Naive thymus-derived CD8-positive, alpha-beta T cell (primary cell): ENCODE results near the gene NIPAL4. TPM values are rescaled to one million over a fixed set of nuclear protein-coding genes. Genes with fewer than 3 reads are reported as not detected.
A peak's percentile ranks its signal among the peaks of the same experiment; 100 is the strongest.

Experiments
- ATAC-seq, 2 donors: fragments of 150-1000 bp; cut with Tn5 transposase in 1 of 2; sonication (Bioruptor Pico), chemical (Tn5 transposase) in 1 of 2; 1 replicate in 1 of 2; 2 replicates in 1 of 2; pipeline ENCODE4 v1.10.0; 2021; ENCODE audit warnings: mild to moderate bottlenecking in 2 of 2, moderate library complexity in 2 of 2
- POLR2A ChIA-PET: fragments of 350-600 bp; sonication (Branson Sonifier 250); formaldehyde crosslinking; loops from one replicate; lab custom pipeline; 2021; ENCODE audit warnings: antibody characterized with exemption; lab: Charles Lee
- DNase-seq, 10 donors: peaks; one replicate each; pipeline versions ENCODE4 v3.0.0 to v3.0.0-alpha.2; 2020 to 2022
- H3K27ac Mint-ChIP-seq, 10 donors: one replicate each; pipeline ENCODE4 v1.8.0; 2020 to 2022; ENCODE audit warnings: mild to moderate bottlenecking in 10 of 10, mixed read lengths in 10 of 10, moderate library complexity in 4 of 10, inconsistent platforms in 1 of 10
- H3K27me3 Mint-ChIP-seq, 5 donors: one replicate each; pipeline ENCODE4 v1.8.0; 2021 to 2022; ENCODE audit warnings: mixed read lengths in 5 of 5
- H3K36me3 Mint-ChIP-seq, 3 donors: one replicate each; pipeline ENCODE4 v1.8.0; 2020 to 2022; ENCODE audit warnings: mixed read lengths in 3 of 3, mild to moderate bottlenecking in 2 of 3, inconsistent platforms in 1 of 3
- H3K4me1 Mint-ChIP-seq, 4 donors: one replicate each; pipeline ENCODE4 v1.8.0; 2021 to 2022; ENCODE audit warnings: mixed read lengths in 4 of 4
- H3K4me3 Mint-ChIP-seq, 10 donors: one replicate each; pipeline ENCODE4 v1.8.0; 2020 to 2022; ENCODE audit warnings: mild to moderate bottlenecking in 10 of 10, mixed read lengths in 10 of 10, moderate library complexity in 6 of 10, inconsistent platforms in 1 of 10
- H3K9me3 Mint-ChIP-seq, 9 donors: one replicate each; pipeline ENCODE4 v1.8.0; 2020 to 2022; ENCODE audit warnings: mixed read lengths in 9 of 9, mild to moderate bottlenecking in 3 of 9, inconsistent platforms in 1 of 9, moderate library complexity in 1 of 9
- polyA plus RNA-seq, 3 donors: library from polyadenylated mRNA; unstranded; fragments of 300-500 nt; fragmentation: Illumina TruSeq; gene quantifications; one replicate each; pipeline ENCODE4 v1.2.3, GENCODE V29; 2021
- total RNA-seq, 8 experiments: library from RNA in 2 of 8; stranded (reverse) in 2 of 8; gene quantifications; one replicate each; pipeline ENCODE4 v1.2.3 and lab custom pipeline; 2021 to 2026

Gene NIPAL4
- total and polyA plus RNA-seq, 5 experiments from 2014 or later: 0.11 to 0.26 TPM; not detected in 3

DNA sequence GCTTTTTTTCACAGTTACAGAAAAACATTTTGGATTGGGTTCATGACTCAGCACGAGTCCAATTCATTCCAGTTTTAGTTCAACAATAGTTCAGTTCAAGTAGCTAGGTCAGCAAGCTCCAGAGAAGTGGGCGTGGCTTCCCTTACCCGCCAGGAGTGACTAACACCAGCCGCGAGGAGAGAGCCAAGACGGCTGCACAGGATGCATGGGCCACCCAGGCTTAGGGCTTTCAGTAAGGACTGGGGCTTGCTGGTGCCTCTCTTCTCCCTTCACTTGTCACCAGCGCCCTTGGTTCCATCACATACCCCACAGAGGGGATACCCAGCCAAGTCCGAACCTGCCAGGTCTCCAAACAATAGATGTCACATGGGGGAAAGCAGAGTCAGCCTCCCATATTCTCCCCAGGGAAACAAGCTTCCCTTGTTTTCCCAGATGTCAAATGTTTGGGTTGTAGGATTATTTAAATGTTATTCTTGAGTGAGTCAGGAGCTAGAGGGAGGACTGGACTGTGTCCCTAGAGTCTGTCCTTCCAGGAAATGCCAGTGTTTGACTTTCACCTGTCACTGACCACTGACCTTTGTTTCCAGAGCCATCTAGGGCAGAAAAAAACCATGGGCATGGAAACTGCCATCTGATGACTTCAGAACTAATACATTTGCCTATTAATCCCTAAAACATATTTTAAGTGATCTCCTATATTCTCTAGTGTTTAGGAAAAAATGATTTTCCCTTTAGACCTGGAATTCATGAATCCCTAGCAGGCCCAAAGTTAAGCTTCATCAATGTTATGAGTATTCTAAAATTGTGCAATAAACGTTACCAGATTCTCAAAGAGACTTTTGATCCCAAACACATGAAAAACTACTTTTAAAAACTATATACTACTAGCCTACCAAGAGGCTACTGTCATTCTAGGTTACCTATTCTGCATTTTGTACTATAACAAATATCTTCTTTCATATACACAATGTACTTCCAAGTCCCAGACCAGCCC is 51.9 kb downstream of the NIPAL4 start:
- no peaks in the 10 kb centered on the region for H3K36me3 Mint-ChIP-seq
- no peak for DNase-seq
- no peak overlapping the region for H3K4me3 Mint-ChIP-seq
- POLR2A ChIA-PET: no interaction called here
- ATAC-seq: no peak
- peak overlapping the region in 1 of 10 donors; percentile 41 for H3K27ac Mint-ChIP-seq
- H3K9me3 Mint-ChIP-seq: no peaks in the 10 kb centered on the region
- H3K27me3 Mint-ChIP-seq: no peaks in the 10 kb centered on the region
- peaks cover 0 to 20% (median 0%) of the 10 kb centered on the region in 4 donors for H3K4me1 Mint-ChIP-seq

DNA sequence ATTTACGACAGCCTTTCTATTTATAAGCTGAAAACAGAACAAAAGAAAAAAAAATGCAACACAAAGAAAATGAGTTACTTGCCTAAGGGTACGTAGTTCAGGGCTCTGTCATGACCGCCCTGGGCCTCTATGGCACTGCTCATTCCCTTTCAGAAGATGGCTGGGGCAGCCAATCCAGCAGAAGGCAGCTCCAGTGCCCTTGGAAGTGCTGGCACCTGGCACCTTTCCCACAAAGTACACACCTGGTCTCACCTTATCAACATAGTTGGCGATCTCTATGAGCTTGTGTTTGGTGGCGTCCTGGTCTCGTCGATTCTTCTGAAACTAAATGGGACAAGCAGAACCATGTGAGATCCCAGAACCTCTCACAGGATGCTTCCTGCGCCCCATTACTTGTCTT is 53.2 kb downstream of the NIPAL4 start:
- POLR2A ChIA-PET: interaction anchor here (0.6 kb wide), 1 partner anchor 43 kb away, joined by 5 read pairs; no protein-coding TSS in a partner anchor
- DNase-seq (no peak), ATAC-seq (no peak)
- H3K4me3 Mint-ChIP-seq: no peak overlapping the region
- H3K4me1 Mint-ChIP-seq: peaks cover 0 to 13% (median 0%) of the 10 kb centered on the region in 4 donors
- H3K9me3 Mint-ChIP-seq: no peaks in the 10 kb centered on the region
- H3K27me3 Mint-ChIP-seq: no peaks in the 10 kb centered on the region
- no peaks in the 10 kb centered on the region for H3K36me3 Mint-ChIP-seq
- H3K27ac Mint-ChIP-seq: peak overlapping the region in 1 of 10 donors; percentile 5

DNA sequence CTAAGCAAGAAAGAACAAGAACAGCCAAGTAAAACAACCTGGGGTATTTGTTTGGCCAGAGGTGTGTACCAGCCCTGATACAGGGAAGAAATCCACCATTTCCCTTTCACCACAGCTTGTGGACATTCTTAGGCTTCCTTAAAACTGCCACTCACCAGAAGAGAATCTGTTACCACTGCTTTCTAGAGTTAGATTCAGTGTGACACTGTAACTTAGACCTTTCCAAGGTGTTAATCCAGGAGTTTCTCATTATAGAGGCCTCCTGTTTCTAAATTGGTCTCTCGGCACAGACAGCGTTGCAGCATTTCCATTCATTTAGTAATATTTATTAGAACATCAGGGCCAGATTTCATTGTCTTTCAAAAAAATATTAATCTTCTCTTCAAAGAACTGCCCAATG is 55.0 kb downstream of the NIPAL4 start:
- Mint-ChIP-seq H3K27ac (peak overlapping the region in 1 of 10 donors; percentile 67), H3K9me3 (no peaks in the 10 kb centered on the region), H3K4me3 (no peak overlapping the region), H3K36me3 (no peaks in the 10 kb centered on the region), H3K4me1 (peaks cover 0 to 6% (median 0%) of the 10 kb centered on the region in 4 donors), H3K27me3 (no peaks in the 10 kb centered on the region)
- POLR2A ChIA-PET: no interaction called here
- DNase-seq (no peak), ATAC-seq (no peak)

DNA sequence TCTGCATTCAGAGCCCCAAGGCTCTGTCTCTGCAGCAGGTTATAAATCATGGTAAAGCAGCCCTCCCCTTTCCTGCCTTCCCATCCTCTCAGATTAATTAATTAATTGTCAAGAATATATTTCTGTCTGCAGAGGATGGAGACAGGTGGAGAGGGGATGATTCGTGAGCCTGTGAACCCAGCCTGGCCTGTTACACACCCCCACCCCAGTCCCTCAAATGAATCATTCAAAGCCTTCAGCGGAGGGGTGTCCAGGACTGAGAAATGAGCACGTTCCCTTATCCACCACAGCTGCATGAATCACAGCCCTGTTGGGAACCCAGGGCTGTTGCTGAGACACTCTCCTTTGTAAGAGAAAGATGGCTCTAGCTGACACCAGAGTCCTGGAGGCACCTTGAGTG is 56.0 kb downstream of the NIPAL4 start:
- ATAC-seq (no peak), DNase-seq (no peak)
- peaks cover 0 to 10% (median 0%) of the 10 kb centered on the region in 4 donors for H3K4me1 Mint-ChIP-seq
- no peak overlapping the region for H3K27ac Mint-ChIP-seq
- H3K36me3 Mint-ChIP-seq: no peaks in the 10 kb centered on the region
- no peak overlapping the region for H3K4me3 Mint-ChIP-seq
- H3K9me3 Mint-ChIP-seq: no peaks in the 10 kb centered on the region
- POLR2A ChIA-PET: no interaction called here
- no peaks in the 10 kb centered on the region for H3K27me3 Mint-ChIP-seq

DNA sequence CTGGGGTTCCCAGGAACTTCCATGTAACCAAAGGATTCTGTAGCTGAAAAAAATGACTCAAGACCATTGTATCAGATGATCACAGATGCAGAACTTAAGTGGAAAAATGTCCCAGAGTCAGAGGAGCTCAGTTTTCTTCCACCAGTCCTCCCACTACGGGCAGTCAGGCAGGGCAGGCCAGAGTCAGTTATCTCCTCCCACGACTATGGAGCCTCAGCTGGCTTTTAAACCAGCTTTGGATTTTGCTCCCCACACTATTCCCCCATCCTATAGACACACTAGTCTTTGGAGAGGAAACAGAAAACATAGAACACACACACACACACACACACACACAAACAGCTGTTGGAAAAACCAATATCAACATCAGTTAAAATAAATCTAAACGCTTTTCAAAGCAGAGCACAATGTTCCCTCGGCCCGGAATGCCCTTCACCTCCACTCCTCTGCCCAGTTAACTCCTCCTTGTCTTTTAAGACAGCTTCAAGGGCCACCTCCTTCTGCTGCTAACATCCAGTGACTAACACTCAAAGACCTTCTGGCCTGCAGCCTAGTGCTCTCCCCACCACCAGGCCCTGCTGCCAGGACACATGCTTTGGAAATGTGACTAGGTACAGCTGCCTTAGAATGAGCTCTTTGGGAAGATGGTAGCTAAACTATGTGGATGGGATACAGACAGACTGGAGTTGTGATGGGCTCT is 56.8 kb downstream of the NIPAL4 start:
- POLR2A ChIA-PET: no interaction called here
- Mint-ChIP-seq H3K4me3 (no peak overlapping the region), H3K4me1 (peaks cover 0 to 15% (median 0%) of the 10 kb centered on the region in 4 donors), H3K27ac (peak overlapping the region in 2 of 10 donors; percentile 31 to 56), H3K27me3 (peaks cover 0 to 2% (median 0%) of the 10 kb centered on the region in 5 donors), H3K9me3 (no peaks in the 10 kb centered on the region), H3K36me3 (no peaks in the 10 kb centered on the region)
- DNase-seq (no peak), ATAC-seq (no peak)

DNA sequence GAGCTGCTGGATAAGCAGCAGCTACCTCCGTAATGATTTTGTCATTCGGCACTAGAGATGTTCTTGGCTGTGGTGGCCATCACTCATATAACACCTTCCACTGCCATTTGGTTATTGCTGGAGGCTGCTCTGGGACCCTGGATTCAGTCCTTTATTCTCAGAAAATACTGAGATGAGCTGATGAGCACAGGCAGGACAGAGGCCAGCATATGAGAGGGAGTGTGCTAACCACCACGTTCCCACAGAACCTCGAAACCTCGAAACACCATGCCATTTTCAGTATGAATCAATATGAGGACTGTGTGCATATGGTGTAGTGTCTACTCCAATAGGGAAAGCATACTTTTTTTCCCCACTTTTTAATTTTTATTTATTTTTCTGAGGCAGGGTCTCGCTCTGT is 59.0 kb downstream of the NIPAL4 start:
- H3K4me3 Mint-ChIP-seq: no peak overlapping the region
- H3K27me3 Mint-ChIP-seq: peaks cover 0 to 3% (median 0%) of the 10 kb centered on the region in 5 donors
- H3K36me3 Mint-ChIP-seq: no peaks in the 10 kb centered on the region
- no peaks in the 10 kb centered on the region for H3K9me3 Mint-ChIP-seq
- POLR2A ChIA-PET: no interaction called here
- peaks cover 0 to 15% (median 0%) of the 10 kb centered on the region in 4 donors for H3K4me1 Mint-ChIP-seq
- no peak overlapping the region for H3K27ac Mint-ChIP-seq
- no peak for ATAC-seq
- DNase-seq: no peak

DNA sequence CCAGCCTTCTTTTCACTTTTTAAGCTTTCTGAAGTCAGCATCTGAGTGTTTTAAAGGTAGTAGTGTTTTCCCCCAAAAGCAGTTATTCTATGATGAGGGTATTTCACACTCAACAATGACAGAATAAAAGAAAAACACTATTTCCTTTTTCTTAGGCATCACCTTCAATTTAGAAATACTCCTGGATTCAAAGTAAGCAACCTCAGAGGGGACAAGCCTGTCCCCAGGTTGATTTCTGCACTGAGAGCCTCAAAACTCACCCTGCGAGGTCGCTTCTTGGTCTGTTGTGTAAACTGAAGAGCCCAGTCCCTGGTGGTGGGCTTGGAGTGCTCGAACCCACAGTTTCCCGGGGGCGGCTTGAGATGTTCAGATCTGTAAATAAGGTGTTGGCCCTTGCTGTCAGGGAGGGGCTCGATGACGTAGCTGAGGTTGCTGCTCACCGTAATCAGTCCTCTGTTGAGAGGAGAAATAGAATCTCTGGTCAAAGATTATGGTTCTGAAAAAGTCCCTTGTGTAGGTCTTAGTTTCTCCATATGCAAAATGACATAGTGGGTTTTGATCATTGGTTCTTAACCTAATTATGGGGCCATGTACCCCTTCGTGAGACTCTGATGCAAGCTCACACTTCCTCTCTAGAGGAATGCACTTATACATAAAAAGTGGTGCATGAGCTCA is 59.7 kb downstream of the NIPAL4 start:
- ATAC-seq (no peak), DNase-seq (no peak)
- H3K27me3 Mint-ChIP-seq: peaks cover 0 to 3% (median 0%) of the 10 kb centered on the region in 5 donors
- POLR2A ChIA-PET: no interaction called here
- H3K9me3 Mint-ChIP-seq: no peaks in the 10 kb centered on the region
- H3K4me1 Mint-ChIP-seq: peaks cover 0 to 15% (median 0%) of the 10 kb centered on the region in 4 donors
- H3K4me3 Mint-ChIP-seq: no peak overlapping the region
- no peak overlapping the region for H3K27ac Mint-ChIP-seq
- H3K36me3 Mint-ChIP-seq: no peaks in the 10 kb centered on the region

DNA sequence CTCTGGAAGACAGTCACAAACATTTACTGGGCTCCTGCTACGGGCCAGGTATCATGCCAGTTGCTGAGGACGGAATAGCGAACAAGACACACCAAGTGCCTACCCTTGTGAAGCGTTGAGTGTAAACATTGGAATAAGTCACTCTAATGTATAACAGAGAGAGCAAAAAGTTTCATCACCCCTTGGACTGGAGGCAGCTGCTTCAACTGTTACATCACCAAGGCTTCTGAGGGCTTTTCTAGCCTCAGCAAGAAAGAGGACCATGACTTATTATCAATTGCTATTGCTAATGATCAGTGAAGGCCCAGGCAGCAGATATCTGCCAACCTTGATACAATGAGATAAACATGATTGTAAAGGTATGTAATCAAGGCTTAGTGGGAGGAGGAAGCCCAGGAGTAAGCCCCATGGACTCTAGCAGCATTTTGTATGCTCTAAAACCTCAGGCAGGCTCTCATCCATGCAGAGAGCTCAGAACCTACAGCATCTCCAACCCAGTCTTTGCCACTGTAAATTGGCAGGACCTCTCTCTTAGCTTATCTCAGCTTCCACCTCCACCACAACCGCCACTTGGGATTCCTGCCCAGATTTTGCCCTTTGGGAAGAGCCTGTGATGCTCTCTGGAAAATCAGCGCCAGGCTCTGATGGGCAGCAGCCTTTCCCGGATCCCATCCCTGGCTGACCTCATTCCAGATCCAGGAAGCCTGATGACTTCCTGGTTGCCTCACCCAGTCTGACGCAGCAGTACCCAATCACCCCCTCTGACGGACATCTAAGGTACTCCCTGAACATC is 61.1 kb downstream of the NIPAL4 start:
- no peaks in the 10 kb centered on the region for H3K36me3 Mint-ChIP-seq
- H3K27ac Mint-ChIP-seq: peak overlapping the region in 1 of 10 donors; percentile 27
- DNase-seq: no peak
- POLR2A ChIA-PET: no interaction called here
- no peaks in the 10 kb centered on the region for H3K9me3 Mint-ChIP-seq
- H3K4me1 Mint-ChIP-seq: peaks cover 0 to 23% (median 0%) of the 10 kb centered on the region in 4 donors
- ATAC-seq: no peak
- peaks cover 0 to 3% (median 0%) of the 10 kb centered on the region in 5 donors for H3K27me3 Mint-ChIP-seq
- H3K4me3 Mint-ChIP-seq: peak overlapping the region in 1 of 10 donors; percentile 20

DNA sequence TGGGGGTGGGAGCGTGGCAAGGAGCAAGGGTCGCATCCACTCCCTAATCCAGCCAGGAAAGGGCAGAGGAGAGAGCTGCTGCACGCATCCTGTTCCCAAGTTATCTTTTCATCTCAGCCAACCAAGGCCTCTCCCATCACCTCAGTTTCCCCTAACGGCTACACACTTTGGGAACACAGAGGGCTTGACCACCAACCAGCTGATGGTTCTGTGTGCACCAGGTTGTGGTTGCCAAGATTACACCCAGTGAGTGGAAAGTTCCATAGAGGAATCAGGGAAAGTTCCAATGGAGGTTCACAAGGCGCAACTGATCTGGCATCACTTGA is 61.7 kb downstream of the NIPAL4 start:
- POLR2A ChIA-PET: no interaction called here
- peaks cover 0 to 3% (median 0%) of the 10 kb centered on the region in 5 donors for H3K27me3 Mint-ChIP-seq
- DNase-seq: no peak
- ATAC-seq: no peak
- no peak overlapping the region for H3K27ac Mint-ChIP-seq
- H3K36me3 Mint-ChIP-seq: no peaks in the 10 kb centered on the region
- no peaks in the 10 kb centered on the region for H3K9me3 Mint-ChIP-seq
- peaks cover 0 to 23% (median 0%) of the 10 kb centered on the region in 4 donors for H3K4me1 Mint-ChIP-seq
- no peak overlapping the region for H3K4me3 Mint-ChIP-seq

DNA sequence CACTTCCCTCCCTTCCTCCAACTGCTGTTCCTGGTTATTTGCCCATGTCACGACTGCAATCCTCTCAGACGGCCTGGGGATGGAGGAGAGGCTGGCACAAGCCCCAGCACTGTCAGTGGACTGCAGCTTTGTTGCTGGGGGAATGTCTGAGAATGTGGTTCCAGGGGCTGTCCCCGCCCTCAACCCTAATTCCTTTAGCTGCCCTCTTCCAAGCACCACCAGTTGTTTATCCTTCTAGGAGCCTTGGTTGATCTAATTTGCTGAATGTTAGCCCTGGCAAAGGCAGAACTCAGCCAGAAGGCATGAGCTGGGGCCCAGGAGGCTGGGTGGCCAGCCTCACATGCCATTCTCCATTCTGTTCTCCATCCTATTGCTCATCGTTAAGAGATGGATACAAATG is 64.0 kb downstream of the NIPAL4 start:
- POLR2A ChIA-PET: interaction anchor here (1.0 kb wide), 1 partner anchor 112 kb away, joined by 3 read pairs; no protein-coding TSS in a partner anchor
- no peak for ATAC-seq
- no peak overlapping the region for H3K27ac Mint-ChIP-seq
- DNase-seq: no peak
- no peak overlapping the region for H3K4me3 Mint-ChIP-seq
- H3K36me3 Mint-ChIP-seq: no peaks in the 10 kb centered on the region
- H3K4me1 Mint-ChIP-seq: peaks cover 0 to 28% (median 0%) of the 10 kb centered on the region in 4 donors
- no peaks in the 10 kb centered on the region for H3K9me3 Mint-ChIP-seq
- H3K27me3 Mint-ChIP-seq: peaks cover 0 to 3% (median 0%) of the 10 kb centered on the region in 5 donors
